ENCODE results near the gene PARP8.
"Not testable (repeated sequence)": the region's sequence is repeated elsewhere in the genome, so short reads cannot be mapped to it uniquely, and the experiment has no call there.

PARP8 gene

GRCh38 chr5:50679554-50679953, 13.1 kb downstream of the PARP8 start:
- DNase-seq (ENCODE audit: low read depth in 2 of 2), result not testable (repeated sequence)

GRCh38 chr5:50684721-50685120, 18.3 kb downstream of the PARP8 start:
- DNase-seq (ENCODE audit: low read depth in 2 of 2), result no peak

GRCh38 chr5:50687548-50687947, 21.1 kb downstream of the PARP8 start:
- no peak for DNase-seq (ENCODE audit: low read depth in 2 of 2)

- DNase-seq (ENCODE audit: low read depth in 2 of 2), result no peak
These were observed 25.1 kb downstream of the PARP8 start for GRCh38 chr5:50691399-50692016.

- no peak for DNase-seq (ENCODE audit: low read depth in 2 of 2)
These were observed 27.7 kb downstream of the PARP8 start for GRCh38 chr5:50694027-50694590.

GRCh38 chr5:50694626-50695025, 28.2 kb downstream of the PARP8 start:
- DNase-seq (ENCODE audit: low read depth in 2 of 2), result not testable (repeated sequence)

GRCh38 chr5:50697739-50698138, 31.3 kb downstream of the PARP8 start:
- DNase-seq (ENCODE audit: low read depth in 2 of 2), result no peak

- DNase-seq (ENCODE audit: low read depth in 2 of 2), result no peak
These were observed 33.3 kb downstream of the PARP8 start for GRCh38 chr5:50699737-50700136.

- DNase-seq (ENCODE audit: low read depth in 2 of 2), result no peak
These were observed 34.3 kb downstream of the PARP8 start for GRCh38 chr5:50700706-50701105.

- no peak for DNase-seq (ENCODE audit: low read depth in 2 of 2)
These were observed 36.4 kb downstream of the PARP8 start for GRCh38 chr5:50702615-50703366.

- no peak for DNase-seq (ENCODE audit: low read depth in 2 of 2)
These were observed 36.9 kb downstream of the PARP8 start for GRCh38 chr5:50703367-50703666.

- no peak for DNase-seq (ENCODE audit: low read depth in 2 of 2)
These were observed 38.3 kb downstream of the PARP8 start for GRCh38 chr5:50704730-50705129.

GRCh38 chr5:50709471-50709870, 43.0 kb downstream of the PARP8 start:
- DNase-seq (ENCODE audit: low read depth in 2 of 2), result no peak

GRCh38 chr5:50710838-50711237, 44.4 kb downstream of the PARP8 start:
- DNase-seq (ENCODE audit: low read depth in 2 of 2), result no peak

- peak; percentile 34 to 36 for DNase-seq (ENCODE audit: low read depth in 2 of 2)
These were observed 44.8 kb downstream of the PARP8 start for GRCh38 chr5:50711280-50711679.

- DNase-seq (ENCODE audit: low read depth in 2 of 2), result no peak
These were observed 46.0 kb downstream of the PARP8 start for GRCh38 chr5:50712479-50712878.

- DNase-seq (ENCODE audit: low read depth in 2 of 2), result no peak
These were observed 48.6 kb downstream of the PARP8 start for GRCh38 chr5:50715001-50715400.

GRCh38 chr5:50716134-50716533, 49.7 kb downstream of the PARP8 start:
- no peak for DNase-seq (ENCODE audit: low read depth in 2 of 2)

GRCh38 chr5:50717651-50718050, 51.2 kb downstream of the PARP8 start:
- no peak for DNase-seq (ENCODE audit: low read depth in 2 of 2)

- DNase-seq (ENCODE audit: low read depth in 2 of 2), result no peak
These were observed 53.7 kb downstream of the PARP8 start for GRCh38 chr5:50720061-50720710.

GRCh38 chr5:50722223-50722622, 55.8 kb downstream of the PARP8 start:
- DNase-seq (ENCODE audit: low read depth in 2 of 2), result no peak

GRCh38 chr5:50724262-50724661, 57.8 kb downstream of the PARP8 start:
- no peak for DNase-seq (ENCODE audit: low read depth in 2 of 2)

All from stimulated activated CD8-positive, alpha-beta memory T cell treated with anti-CD3 and anti-CD28 coated beads, Interleukin-15, amount 100 ng/mL, for 48 hours (primary cell).